GM20000 (cell line): ENCODE measurements around the gene SEC14L2.

Experiments
- DNase-seq: peaks from one replicate; pipeline ENCODE4 v3.0.0; 2012; ENCODE audit warnings: low spot score
- CTCF ChIP-seq: IDR thresholded peaks from 2 replicates; pipeline ENCODE4 v1.5.1; 2012; ENCODE audit warnings: mild to moderate bottlenecking, control low read depth; ENCODE audit errors: extremely low read depth, missing control alignments

The SEC14L2 gene

GRCh38 chr22:30365891-30366290 is 30.9 kb upstream of the SEC14L2 start:
- no peak for DNase-seq
- TF ChIP-seq CTCF: no peak

DNA sequence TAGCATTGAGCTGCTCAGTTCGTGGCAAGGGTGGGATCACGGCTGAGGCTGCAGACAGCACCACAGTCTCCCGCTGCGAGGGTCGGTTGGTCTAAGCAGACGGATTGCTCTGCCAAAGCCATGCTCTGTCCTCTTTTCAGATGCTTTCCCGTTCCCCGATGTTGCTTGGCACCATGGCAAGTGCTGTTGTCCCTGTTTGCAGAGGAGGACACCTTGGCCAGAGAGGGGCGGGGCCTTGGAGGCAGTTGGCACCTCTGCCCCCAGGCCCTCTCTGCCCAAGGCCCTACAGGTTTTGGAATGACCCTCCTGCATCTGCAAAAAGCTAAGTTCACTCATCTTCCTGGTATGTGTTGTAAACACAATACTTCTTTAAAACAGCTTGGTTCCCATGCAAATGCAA is 28.4 kb upstream of the SEC14L2 start:
- no peak for TF ChIP-seq CTCF
- DNase-seq: no peak

- no peak for DNase-seq
- TF ChIP-seq CTCF: no peak
These were observed 26.1 kb upstream of the SEC14L2 start for GRCh38 chr22:30370641-30371230.

DNA sequence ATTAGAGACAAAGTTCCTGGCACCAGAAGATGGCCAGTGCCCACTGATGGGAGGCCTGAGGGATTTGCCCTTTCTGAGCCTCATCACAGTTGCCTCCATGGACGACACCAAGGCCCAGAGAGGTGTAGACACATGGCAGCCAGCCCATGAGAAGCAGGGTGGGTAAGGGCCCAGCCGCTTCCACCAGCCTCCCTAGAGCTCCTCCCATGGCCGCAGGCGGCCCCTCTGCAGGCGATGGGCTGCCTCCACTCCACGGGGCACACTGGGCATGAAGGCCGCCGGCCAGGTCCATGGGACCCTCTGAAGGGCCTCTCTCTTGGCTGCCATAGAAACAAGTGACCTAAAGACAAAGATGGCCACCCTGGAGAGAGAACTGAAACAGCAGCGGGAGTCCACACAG is 25.5 kb upstream of the SEC14L2 start:
- DNase-seq: no peak
- TF ChIP-seq CTCF: no peak

DNA sequence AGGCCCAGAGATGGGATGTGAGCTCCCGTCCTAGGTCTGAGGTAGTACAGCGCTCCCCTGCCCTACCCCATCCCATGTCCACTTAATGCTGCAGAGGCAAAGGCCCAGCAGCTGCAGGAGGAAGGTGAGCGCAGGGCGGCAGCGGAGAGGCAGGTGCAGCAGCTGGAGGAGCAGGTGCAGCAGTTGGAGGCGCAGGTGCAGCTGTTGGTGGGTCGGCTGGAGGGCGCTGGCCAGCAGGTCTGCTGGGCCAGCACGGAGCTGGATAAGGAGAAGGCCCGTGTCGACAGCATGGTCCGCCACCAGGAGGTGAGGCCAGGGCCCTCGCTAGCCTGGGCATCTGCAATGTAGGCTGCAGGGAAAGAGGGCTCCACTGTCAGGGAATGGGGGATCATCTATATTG is 24.8 kb upstream of the SEC14L2 start:
- no peak for DNase-seq
- no peak for TF ChIP-seq CTCF

GRCh38 chr22:30372915-30373314 is 23.9 kb upstream of the SEC14L2 start:
- no peak for DNase-seq

More at GRCh38 chr22:30372915-30373314, 23.9 kb upstream of the SEC14L2 start:
- TF ChIP-seq CTCF: no peak
